Measurements from ENCODE around the gene TDRD12.

- TF ChIP-seq, protein P1, sequence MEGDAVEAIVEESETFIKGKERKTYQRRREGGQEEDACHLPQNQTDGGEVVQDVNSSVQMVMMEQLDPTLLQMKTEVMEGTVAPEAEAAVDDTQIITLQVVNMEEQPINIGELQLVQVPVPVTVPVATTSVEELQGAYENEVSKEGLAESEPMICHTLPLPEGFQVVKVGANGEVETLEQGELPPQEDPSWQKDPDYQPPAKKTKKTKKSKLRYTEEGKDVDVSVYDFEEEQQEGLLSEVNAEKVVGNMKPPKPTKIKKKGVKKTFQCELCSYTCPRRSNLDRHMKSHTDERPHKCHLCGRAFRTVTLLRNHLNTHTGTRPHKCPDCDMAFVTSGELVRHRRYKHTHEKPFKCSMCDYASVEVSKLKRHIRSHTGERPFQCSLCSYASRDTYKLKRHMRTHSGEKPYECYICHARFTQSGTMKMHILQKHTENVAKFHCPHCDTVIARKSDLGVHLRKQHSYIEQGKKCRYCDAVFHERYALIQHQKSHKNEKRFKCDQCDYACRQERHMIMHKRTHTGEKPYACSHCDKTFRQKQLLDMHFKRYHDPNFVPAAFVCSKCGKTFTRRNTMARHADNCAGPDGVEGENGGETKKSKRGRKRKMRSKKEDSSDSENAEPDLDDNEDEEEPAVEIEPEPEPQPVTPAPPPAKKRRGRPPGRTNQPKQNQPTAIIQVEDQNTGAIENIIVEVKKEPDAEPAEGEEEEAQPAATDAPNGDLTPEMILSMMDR (conservative IDR thresholded peaks at IDR 0.05): no peak; the same call in 1 of the 2 replicates
- TF ChIP-seq ZFX (IDR thresholded peaks at IDR 0.05): no peak; the same call in 1 of the 2 replicates
These were observed 43.2 kb upstream of the TDRD12 start for GRCh38 chr19:32676186-32676894.
